DND-41 (cell line): ENCODE data around the gene HNRNPH2.

ENCODE experiments used
- ATAC-seq: fragments of 200-7000 bp; cut with Tn5 transposase; 3 replicates; pipeline ENCODE4 v1.9.1; 2021; ENCODE audit warnings: low read depth; ENCODE audit not compliant: insufficient read depth
- DNase-seq: peaks from one replicate; pipeline ENCODE4 v3.0.0-alpha.2; 2020
- H2AFZ ChIP-seq: 2 replicates; pipeline ENCODE4 v1.6.0; 2012; ENCODE audit warnings: low read depth, low read length
- H3K27ac ChIP-seq: 2 replicates; pipeline ENCODE4 v1.5.1; 2012; ENCODE audit warnings: low read length, inconsistent platforms
- H3K27me3 ChIP-seq: fragments of 200-600 bp; sonication (generic); 2 replicates; pipeline ENCODE4 v1.6.0; 2012; ENCODE audit warnings: low read length, mild to moderate bottlenecking, inconsistent platforms; ENCODE audit not compliant: insufficient read depth, poor library complexity
- H3K36me3 ChIP-seq: 2 replicates; pipeline ENCODE4 v1.5.1; 2012; ENCODE audit warnings: low read length, inconsistent platforms; ENCODE audit not compliant: insufficient read depth
- H3K4me1 ChIP-seq: 2 replicates; pipeline ENCODE4 v1.5.1; 2012; ENCODE audit warnings: mild to moderate bottlenecking, low read length; ENCODE audit not compliant: insufficient read depth
- H3K4me2 ChIP-seq: 2 replicates; pipeline ENCODE4 v1.6.0; 2012; ENCODE audit warnings: mild to moderate bottlenecking, moderate library complexity, low read length, inconsistent platforms; ENCODE audit not compliant: insufficient read depth
- H3K4me3 ChIP-seq, 2 experiments: fragments of 200-600 bp in 1 of 2; shearing (Covaris generic) in 1 of 2; 2 replicates each; pipeline ENCODE4 v1.5.1; 2012 to 2016; ENCODE audit warnings: inconsistent platforms in 2 of 2, low read length in 2 of 2, mild to moderate bottlenecking in 2 of 2, low read depth in 1 of 2, moderate library complexity in 1 of 2
- H3K79me2 ChIP-seq: 2 replicates; pipeline ENCODE4 v1.6.0; 2012; ENCODE audit warnings: low read length, inconsistent platforms; ENCODE audit not compliant: insufficient read depth
- H3K9ac ChIP-seq: 2 replicates; pipeline ENCODE4 v1.6.0; 2012; ENCODE audit warnings: low read depth, mild to moderate bottlenecking, inconsistent platforms, low read length, moderate library complexity
- H3K9me3 ChIP-seq: 2 replicates; pipeline ENCODE4 v1.5.1; 2012; ENCODE audit warnings: low read length, moderate library complexity, mild to moderate bottlenecking, inconsistent platforms; ENCODE audit not compliant: insufficient read depth, severe bottlenecking
- H4K20me1 ChIP-seq: 2 replicates; pipeline ENCODE4 v1.6.0; 2012; ENCODE audit warnings: low read length; ENCODE audit not compliant: insufficient read depth
- CTCF ChIP-seq: IDR thresholded peaks from 2 replicates; pipeline ENCODE4 v1.5.1; 2012; ENCODE audit warnings: borderline replicate concordance, low read length, moderate library complexity, mild to moderate bottlenecking; ENCODE audit not compliant: poor library complexity, severe bottlenecking; ENCODE audit errors: extremely low read depth
- EZH2 ChIP-seq: IDR thresholded peaks from 3 replicates; pipeline ENCODE4 v1.6.1; 2012; ENCODE audit warnings: borderline replicate concordance, low read depth, mild to moderate bottlenecking, moderate library complexity, low read length, inconsistent platforms; ENCODE audit not compliant: severe bottlenecking

The HNRNPH2 gene

GRCh38 chrX:101386542-101386885 is 21.5 kb upstream of the HNRNPH2 start:
- H3K27ac ChIP-seq, result no peak overlapping the region
- H3K27me3 ChIP-seq, result no peaks in the 10 kb centered on the region
- no peak for TF ChIP-seq CTCF
- TF ChIP-seq EZH2, result no peak
- no peaks in the 10 kb centered on the region for H3K9me3 ChIP-seq
- H3K36me3 ChIP-seq, result peaks cover 5% of the 10 kb centered on the region
- peaks cover 6% of the 10 kb centered on the region for H3K79me2 ChIP-seq
- H3K4me3 ChIP-seq, result no peak overlapping the region
- DNase-seq (no peak), ATAC-seq (no peak)
- no peak overlapping the region for H2AFZ ChIP-seq
- peaks cover 12% of the 10 kb centered on the region for H3K4me1 ChIP-seq
- no peak overlapping the region for H3K9ac ChIP-seq
- no peaks in the 10 kb centered on the region for H4K20me1 ChIP-seq
- H3K4me2 ChIP-seq, result no peak overlapping the region

- Histone ChIP-seq H3K79me2 (peaks cover 24% of the 10 kb centered on the region), H3K4me2 (no peak overlapping the region), H3K36me3 (peaks cover 25% of the 10 kb centered on the region), H3K4me1 (peaks cover 30% of the 10 kb centered on the region), H2AFZ (no peak overlapping the region), H3K4me3 (no peak overlapping the region), H3K27ac (no peak overlapping the region), H4K20me1 (no peaks in the 10 kb centered on the region; the same call in 1 of the 2 replicates), H3K9ac (no peak overlapping the region), H3K27me3 (no peaks in the 10 kb centered on the region), H3K9me3 (no peaks in the 10 kb centered on the region)
- no peak for DNase-seq
- no peak for TF ChIP-seq CTCF
- TF ChIP-seq EZH2, result no peak
- ATAC-seq, result no peak
Measured at GRCh38 chrX:101388604-101389003, 19.4 kb upstream of the HNRNPH2 start.

DNA sequence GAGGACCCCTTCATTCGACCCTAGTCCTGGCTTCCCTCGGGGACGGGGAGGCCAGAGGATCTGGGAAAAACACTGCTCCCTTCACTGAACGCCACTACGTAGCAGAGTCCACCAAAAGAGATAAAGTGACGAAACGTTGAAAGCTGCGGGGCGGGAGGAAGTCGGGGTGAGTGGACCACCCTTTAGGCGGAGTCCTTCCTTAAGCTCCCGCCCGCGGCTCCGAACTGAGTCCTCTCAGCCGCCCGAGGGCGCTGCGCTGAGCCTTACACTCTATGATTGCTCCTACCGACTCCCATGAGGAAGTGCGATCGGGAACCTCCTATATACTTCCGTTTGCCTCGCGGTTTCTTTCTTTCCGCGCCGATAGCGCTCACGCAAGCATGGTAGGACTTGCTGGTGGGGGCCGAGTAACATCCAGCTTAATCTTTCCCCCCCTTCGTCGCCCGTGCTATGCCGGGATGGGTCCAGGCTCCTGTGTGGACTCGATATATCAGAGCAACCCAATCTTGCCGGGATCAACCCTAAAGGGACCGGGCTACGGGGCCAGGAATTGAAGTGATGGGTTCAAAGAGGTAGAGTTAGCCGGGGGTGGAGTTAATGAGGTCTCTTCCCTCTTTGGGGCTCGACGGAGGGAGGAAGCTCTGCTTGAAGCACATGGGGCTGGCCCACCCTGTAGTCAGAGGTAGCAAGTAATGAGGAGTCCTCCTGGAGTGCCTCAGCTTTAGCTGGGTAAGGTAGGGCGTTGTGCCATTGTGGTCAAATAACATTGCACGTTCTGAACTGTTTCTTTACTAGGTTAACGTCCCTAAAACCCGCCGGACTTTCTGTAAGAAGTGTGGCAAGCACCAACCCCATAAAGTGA is 17.1 kb upstream of the HNRNPH2 start, which contains the start of gene RPL36A:
RPL36A (plus strand) TSS at position 348 of the 862 bp plus-strand sequence; CDS start at position 381, 33 bp downstream.
- Histone ChIP-seq H3K27me3 (no peaks in the 10 kb centered on the region), H3K4me1 (peaks cover 31% of the 10 kb centered on the region), H3K36me3 (peaks cover 39% of the 10 kb centered on the region), H4K20me1 (no peaks in the 10 kb centered on the region; the same call in 1 of the 2 replicates), H3K9ac (peak within 1 kb of the TSS; percentile 69), H3K9me3 (no peaks in the 10 kb centered on the region), H3K4me3 (peak within 1 kb of the TSS; percentile 54 to 70; a peak in 3 of 4 replicates), H3K27ac (peak within 1 kb of the TSS; percentile 81), H3K4me2 (peak within 1 kb of the TSS; percentile 79), H3K79me2 (peaks cover 25% of the 10 kb centered on the region), H2AFZ (peak within 1 kb of the TSS; percentile 95)
- DNase-seq, result peak; percentile 91
- ATAC-seq, result peak; percentile 97
- TF ChIP-seq CTCF, result peak; percentile 82
- no peak for TF ChIP-seq EZH2
